H1 (cell line): ENCODE measurements around the gene OBSL1. TPM values are rescaled to one million over a fixed set of nuclear protein-coding genes. Genes with fewer than 3 reads are reported as not detected.
A peak's percentile ranks its signal among the peaks of the same experiment; 100 is the strongest.

Experiments
- ATF3 ChIP-seq: IDR thresholded peaks from 2 replicates; pipeline ENCODE4 v1.6.1; 2011; ENCODE audit warnings: low read depth, mild to moderate bottlenecking, low read length; ENCODE audit not compliant: insufficient read depth
- BACH1 ChIP-seq: IDR thresholded peaks from 2 replicates; pipeline ENCODE4 v1.6.1; 2012; ENCODE audit warnings: low read length, improper control_type of control experiment
- CHD2 ChIP-seq: IDR thresholded peaks from 2 replicates; pipeline ENCODE4 v1.6.1; 2012; ENCODE audit warnings: low read length, improper control_type of control experiment
- CREB1 ChIP-seq: IDR thresholded peaks from 2 replicates; pipeline ENCODE4 v1.6.1; 2012; ENCODE audit warnings: inconsistent platforms
- EP300 ChIP-seq, 2 experiments: IDR thresholded peaks; 1 replicate in 1 of 2; 2 replicates in 1 of 2; pipeline ENCODE4 v1.6.1; 2011 to 2012; ENCODE audit warnings: low read depth in 2 of 2, low read length in 2 of 2, mild to moderate bottlenecking in 2 of 2, borderline replicate concordance in 1 of 2, inconsistent platforms in 1 of 2, moderate library complexity in 1 of 2
- EZH2 ChIP-seq: fragments of 200-600 bp; sonication (generic); IDR thresholded peaks from 2 replicates; pipeline ENCODE4 v1.7.1; 2012; ENCODE audit warnings: low read depth, mild to moderate bottlenecking, moderate library complexity, low read length, inconsistent platforms; ENCODE audit not compliant: severe bottlenecking
- FOSL1 ChIP-seq: IDR thresholded peaks from 2 replicates; pipeline ENCODE4 v1.6.1; 2011; ENCODE audit warnings: mild to moderate bottlenecking, low read depth, low read length, moderate library complexity; ENCODE audit not compliant: insufficient read depth
- JUND ChIP-seq: IDR thresholded peaks from 2 replicates; pipeline ENCODE4 v1.6.1; 2011; ENCODE audit warnings: mild to moderate bottlenecking, improper control_type of control experiment, low read length
- KDM5A ChIP-seq: fragments of 200-600 bp; IDR thresholded peaks from 2 replicates; pipeline ENCODE4 v1.7.1; 2012; ENCODE audit warnings: mild to moderate bottlenecking, low read length, inconsistent platforms, mixed read lengths
- NANOG ChIP-seq: IDR thresholded peaks from 2 replicates; pipeline ENCODE4 v1.6.1; 2011; ENCODE audit warnings: low read length, low read depth, mild to moderate bottlenecking, inconsistent platforms; ENCODE audit not compliant: insufficient read depth, poor library complexity, severe bottlenecking
- PHF8 ChIP-seq: fragments of 200-600 bp; sonication (generic); conservative IDR thresholded peaks from 2 replicates; pipeline ENCODE4 v1.7.1; 2012; ENCODE audit warnings: low read depth, mild to moderate bottlenecking, inconsistent platforms, low read length, moderate library complexity
- POLR2A ChIP-seq, 2 experiments: IDR thresholded peaks; 1 replicate in 1 of 2; 2 replicates in 1 of 2; pipeline ENCODE4 v1.6.1; 2011; ENCODE audit warnings: low read depth in 2 of 2, low read length in 2 of 2, mild to moderate bottlenecking in 2 of 2; ENCODE audit errors: control extremely low read depth in 1 of 2
- POU5F1 ChIP-seq: IDR thresholded peaks from 2 replicates; pipeline ENCODE4 v1.6.1; 2011; ENCODE audit warnings: low read depth, mild to moderate bottlenecking, low read length, moderate library complexity
- TAF1 ChIP-seq: IDR thresholded peaks from 2 replicates; pipeline ENCODE4 v1.6.1; 2011; ENCODE audit warnings: mild to moderate bottlenecking, low read depth, low read length
- TAF7 ChIP-seq: optimal IDR thresholded peaks from 2 replicates; pipeline ENCODE3; 2011; ENCODE audit warnings: low read depth, mild to moderate bottlenecking, inconsistent platforms, low read length, moderate library complexity, borderline replicate concordance
- YY1 ChIP-seq: IDR thresholded peaks from 2 replicates; pipeline ENCODE4 v1.6.1; 2011; ENCODE audit warnings: low read depth, mild to moderate bottlenecking, low read length
- polyA plus RNA-seq, 7 experiments: library from polyadenylated mRNA; depleted of rRNA in 3 of 7; stranded (reverse) in 5 of 7; unstranded in 2 of 7; fragments of >200 nt in 5 of 7; fragments of 200-250 nt in 2 of 7; gene quantifications; 1 replicate in 5 of 7; 2 replicates in 1 of 7; 4 replicates in 1 of 7; pipeline versions ENCODE4 v1.2.1 to v1.2.3, GENCODE V29; 2011 to 2013; ENCODE audit warnings: missing spikeins in 2 of 7, mixed read lengths in 2 of 7
- total RNA-seq: library from RNA; stranded (reverse); fragmentation: NEBNext Ultra II Directional; extraction: Animal tissue kit (Norgen Biotek cat#: 25700); gene quantifications from 2 replicates; pipeline ENCODE4 v1.2.1, GENCODE V29; 2021
- TF ChIP-seq, protein P1 (sequence below): IDR thresholded peaks from 2 replicates; pipeline ENCODE4 v1.6.1; 2012; ENCODE audit warnings: low read length, inconsistent platforms
- TF ChIP-seq, protein P2 (sequence below), 3 experiments: IDR thresholded peaks; 1 replicate in 2 of 3; 2 replicates in 1 of 3; pipeline versions ENCODE4 v1.5.1 to v1.6.1; 2011; ENCODE audit warnings: low read length in 3 of 3, mild to moderate bottlenecking in 3 of 3, inconsistent platforms in 2 of 3, low read depth in 1 of 3, moderate library complexity in 1 of 3; ENCODE audit not compliant: insufficient read depth in 1 of 3; ENCODE audit errors: control extremely low read depth in 1 of 3

Gene OBSL1
- total and polyA plus RNA-seq, 2 of the 8 experiments (the other 6 are each of a cell fraction or from before 2014, with no cell fraction given), result 116 to 127 TPM

- TF ChIP-seq, protein P1, sequence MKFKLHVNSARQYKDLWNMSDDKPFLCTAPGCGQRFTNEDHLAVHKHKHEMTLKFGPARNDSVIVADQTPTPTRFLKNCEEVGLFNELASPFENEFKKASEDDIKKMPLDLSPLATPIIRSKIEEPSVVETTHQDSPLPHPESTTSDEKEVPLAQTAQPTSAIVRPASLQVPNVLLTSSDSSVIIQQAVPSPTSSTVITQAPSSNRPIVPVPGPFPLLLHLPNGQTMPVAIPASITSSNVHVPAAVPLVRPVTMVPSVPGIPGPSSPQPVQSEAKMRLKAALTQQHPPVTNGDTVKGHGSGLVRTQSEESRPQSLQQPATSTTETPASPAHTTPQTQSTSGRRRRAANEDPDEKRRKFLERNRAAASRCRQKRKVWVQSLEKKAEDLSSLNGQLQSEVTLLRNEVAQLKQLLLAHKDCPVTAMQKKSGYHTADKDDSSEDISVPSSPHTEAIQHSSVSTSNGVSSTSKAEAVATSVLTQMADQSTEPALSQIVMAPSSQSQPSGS, result no peak
- no peak for TF ChIP-seq TAF7
- TF ChIP-seq ATF3, result no peak
- peak; percentile 24; the same call in 1 of the 2 replicates for TF ChIP-seq PHF8
- no peak for TF ChIP-seq CREB1
- TF ChIP-seq BACH1, result no peak
- no peak for TF ChIP-seq POU5F1
- no peak for TF ChIP-seq NANOG
- no peak for TF ChIP-seq JUND
- TF ChIP-seq EZH2, result no peak
- TF ChIP-seq, protein P2, sequence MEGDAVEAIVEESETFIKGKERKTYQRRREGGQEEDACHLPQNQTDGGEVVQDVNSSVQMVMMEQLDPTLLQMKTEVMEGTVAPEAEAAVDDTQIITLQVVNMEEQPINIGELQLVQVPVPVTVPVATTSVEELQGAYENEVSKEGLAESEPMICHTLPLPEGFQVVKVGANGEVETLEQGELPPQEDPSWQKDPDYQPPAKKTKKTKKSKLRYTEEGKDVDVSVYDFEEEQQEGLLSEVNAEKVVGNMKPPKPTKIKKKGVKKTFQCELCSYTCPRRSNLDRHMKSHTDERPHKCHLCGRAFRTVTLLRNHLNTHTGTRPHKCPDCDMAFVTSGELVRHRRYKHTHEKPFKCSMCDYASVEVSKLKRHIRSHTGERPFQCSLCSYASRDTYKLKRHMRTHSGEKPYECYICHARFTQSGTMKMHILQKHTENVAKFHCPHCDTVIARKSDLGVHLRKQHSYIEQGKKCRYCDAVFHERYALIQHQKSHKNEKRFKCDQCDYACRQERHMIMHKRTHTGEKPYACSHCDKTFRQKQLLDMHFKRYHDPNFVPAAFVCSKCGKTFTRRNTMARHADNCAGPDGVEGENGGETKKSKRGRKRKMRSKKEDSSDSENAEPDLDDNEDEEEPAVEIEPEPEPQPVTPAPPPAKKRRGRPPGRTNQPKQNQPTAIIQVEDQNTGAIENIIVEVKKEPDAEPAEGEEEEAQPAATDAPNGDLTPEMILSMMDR (IDR thresholded peaks at IDR 0.05; ENCODE audit: control extremely low read depth in 1 of 3, insufficient read depth in 1 of 3, low read depth in 1 of 3, low read length in 3 of 3), result no peak
- peak; percentile 25; the same call in 1 of the 2 replicates for TF ChIP-seq TAF1
- no peak for TF ChIP-seq FOSL1
- TF ChIP-seq EP300 (IDR thresholded peaks at IDR 0.05; ENCODE audit: borderline replicate concordance in 1 of 2, low read depth in 2 of 2, low read length in 2 of 2), result no peak
- no peak for TF ChIP-seq POLR2A (IDR thresholded peaks at IDR 0.05; ENCODE audit: control extremely low read depth in 1 of 2, low read depth in 2 of 2, low read length in 2 of 2)
- no peak for TF ChIP-seq CHD2
- TF ChIP-seq YY1, result no peak
- TF ChIP-seq KDM5A, result no peak
Measured at GRCh38 chr2:219522111-219523030, 49.0 kb downstream of the OBSL1 start (continued).
